Measurements from ENCODE around the gene MT1H. TPM values are rescaled to one million over a fixed set of nuclear protein-coding genes. Genes with fewer than 3 reads are reported as not detected.
"Not testable (repeated sequence)": the region's sequence is repeated elsewhere in the genome, so short reads cannot be mapped to it uniquely, and the experiment has no call there.

The MT1H gene
- total RNA-seq, 2 experiments from 2014 or later = 0.62 TPM

GRCh38 chr16:56672761-56673536, 3.3 kb downstream of the MT1H start:
- CTCF ChIA-PET = interaction anchor here (1.1 to 1.2 kb wide), 2 partner anchors 11 to 30 kb away, joined by 3 read pairs; no protein-coding TSS in a partner anchor
- POLR2A ChIA-PET = no interaction called here
- H3K27me3 Mint-ChIP-seq = peaks cover 69% of the 10 kb centered on the region
- peaks cover 2% of the 10 kb centered on the region for H3K36me3 Mint-ChIP-seq (ENCODE audit: low read depth)
- no peak overlapping the region for H3K27ac Mint-ChIP-seq
- DNase-seq = no peak
- no peak overlapping the region for H3K4me3 Mint-ChIP-seq
- no peaks in the 10 kb centered on the region for H3K9me3 Mint-ChIP-seq
- peaks cover 42% of the 10 kb centered on the region for H3K4me1 Mint-ChIP-seq

- Mint-ChIP-seq H3K4me1 (peaks cover 34% of the 10 kb centered on the region), H3K27me3 (peaks cover 60% of the 10 kb centered on the region), H3K36me3 (ENCODE audit: low read depth) (no peaks in the 10 kb centered on the region), H3K9me3 (no peaks in the 10 kb centered on the region), H3K4me3 (no peak overlapping the region), H3K27ac (no peak overlapping the region)
- peak; percentile 43 for DNase-seq
- CTCF ChIA-PET = interaction anchor here (0.7 to 1.2 kb wide), 3 partner anchors 12 to 183 kb away, joined by 3 read pairs; no protein-coding TSS in a partner anchor
- POLR2A ChIA-PET = no interaction called here
Measured at GRCh38 chr16:56673921-56674320, 4.3 kb downstream of the MT1H start.

- Mint-ChIP-seq H3K27me3 (peaks cover 54% of the 10 kb centered on the region), H3K4me1 (peaks cover 29% of the 10 kb centered on the region)
- POLR2A ChIA-PET; H3K4me3 Mint-ChIP-seq; DNase-seq; H3K27ac Mint-ChIP-seq; H3K36me3 Mint-ChIP-seq (ENCODE audit: low read depth); H3K9me3 Mint-ChIP-seq: not testable (repeated sequence)
- CTCF ChIA-PET = interaction anchor here (0.7 kb wide), 1 partner anchor 182 kb away, joined by 3 read pairs; no protein-coding TSS in a partner anchor
Measured at GRCh38 chr16:56674570-56674969, 5.0 kb downstream of the MT1H start.

GRCh38 chr16:56675685-56676210, 6.1 kb downstream of the MT1H start:
- Mint-ChIP-seq H3K4me3 (peak overlapping the region; percentile 56), H3K27me3 (peaks cover 43% of the 10 kb centered on the region), H3K4me1 (peaks cover 25% of the 10 kb centered on the region), H3K9me3 (no peaks in the 10 kb centered on the region), H3K27ac (peak overlapping the region; percentile 70), H3K36me3 (ENCODE audit: low read depth) (no peaks in the 10 kb centered on the region)
- CTCF ChIA-PET = interaction anchor here (0.6 to 2.6 kb wide), 8 partner anchors 9 to 249 kb away, joined by 3 to 13 read pairs (median 4); no protein-coding TSS in a partner anchor
- peak; percentile 60 for DNase-seq
- POLR2A ChIA-PET = interaction anchor here (1.1 kb wide), 1 partner anchor 50 kb away, joined by 5 read pairs; the partner anchor contains the start of gene MT1E

GRCh38 chr16:56677474-56677873, 7.9 kb downstream of the MT1H start:
- H3K4me1 Mint-ChIP-seq = peaks cover 32% of the 10 kb centered on the region
- H3K27ac Mint-ChIP-seq = no peak overlapping the region
- no peaks in the 10 kb centered on the region for H3K9me3 Mint-ChIP-seq
- H3K27me3 Mint-ChIP-seq = peaks cover 29% of the 10 kb centered on the region
- no peaks in the 10 kb centered on the region for H3K36me3 Mint-ChIP-seq (ENCODE audit: low read depth)
- ChIA-PET POLR2A (no interaction called here), CTCF (interaction anchor here (0.7 to 2.6 kb wide), 6 partner anchors 9 to 266 kb away, joined by 3 to 13 read pairs (median 3); partner anchors contain the start of gene MT2A)
- DNase-seq = no peak
- no peak overlapping the region for H3K4me3 Mint-ChIP-seq

- no peaks in the 10 kb centered on the region for H3K36me3 Mint-ChIP-seq (ENCODE audit: low read depth)
- H3K4me3 Mint-ChIP-seq = no peak overlapping the region
Measured at GRCh38 chr16:56679078-56679730, 9.6 kb downstream of the MT1H start.

GRCh38 chr16:56679818-56680217, 10.2 kb downstream of the MT1H start:
- no peak overlapping the region for H3K27ac Mint-ChIP-seq
- ChIA-PET CTCF (interaction anchor here (0.9 to 1.6 kb wide), 3 partner anchors 18 to 82 kb away, joined by 3 to 4 read pairs (median 4); no protein-coding TSS in a partner anchor), POLR2A (interaction anchor here (0.8 kb wide), 1 partner anchor 11 kb away, joined by 3 read pairs; no protein-coding TSS in a partner anchor)
- no peaks in the 10 kb centered on the region for H3K36me3 Mint-ChIP-seq (ENCODE audit: low read depth)
- no peak for DNase-seq
- peaks cover 11% of the 10 kb centered on the region for H3K27me3 Mint-ChIP-seq
- no peaks in the 10 kb centered on the region for H3K9me3 Mint-ChIP-seq
- H3K4me3 Mint-ChIP-seq = no peak overlapping the region
- peaks cover 41% of the 10 kb centered on the region for H3K4me1 Mint-ChIP-seq

More at GRCh38 chr16:56679078-56679730, 9.6 kb downstream of the MT1H start:
- no peak for DNase-seq
- no peak overlapping the region for H3K27ac Mint-ChIP-seq
- H3K4me1 Mint-ChIP-seq = peaks cover 42% of the 10 kb centered on the region
- CTCF ChIA-PET = interaction anchor here (1.2 to 1.6 kb wide), 3 partner anchors 12 to 22 kb away, joined by 4 read pairs; no protein-coding TSS in a partner anchor
- POLR2A ChIA-PET = no interaction called here
- H3K27me3 Mint-ChIP-seq = peaks cover 15% of the 10 kb centered on the region
- H3K9me3 Mint-ChIP-seq = no peaks in the 10 kb centered on the region

- H3K9me3 Mint-ChIP-seq = peaks cover 3% of the 10 kb centered on the region
- H3K27me3 Mint-ChIP-seq = no peaks in the 10 kb centered on the region
- ChIA-PET CTCF (interaction anchor here (0.6 to 1.5 kb wide), 6 partner anchors 10 to 27 kb away, joined by 3 to 5 read pairs (median 4); partner anchors contain the start of gene MT1H), POLR2A (interaction anchor here (0.6 kb wide), 1 partner anchor 27 kb away, joined by 3 read pairs; no protein-coding TSS in a partner anchor)
- H3K4me3 Mint-ChIP-seq = peak within 1 kb of the TSS; percentile 95
- H3K27ac Mint-ChIP-seq = peak within 1 kb of the TSS; percentile 96
- peaks cover 5% of the 10 kb centered on the region for H3K36me3 Mint-ChIP-seq (ENCODE audit: low read depth)
- DNase-seq = peak; percentile 92
- peaks cover 26% of the 10 kb centered on the region for H3K4me1 Mint-ChIP-seq
Measured at GRCh38 chr16:56681939-56682702, 12.5 kb downstream of the MT1H start, which contains the start of gene MT1X. TSS of gene MT1X (plus strand) at chr16:56682470. CDS start at chr16:56682541, 71 bp downstream.

- ChIA-PET CTCF (interaction anchor here (0.9 to 1.5 kb wide), 5 partner anchors 11 to 27 kb away, joined by 3 to 5 read pairs (median 4); partner anchors contain the start of gene MT1H), POLR2A (interaction anchor here (0.6 kb wide), 1 partner anchor 26 kb away, joined by 3 read pairs; no protein-coding TSS in a partner anchor)
- H3K27ac Mint-ChIP-seq = peak overlapping the region; percentile 96
- peaks cover 4% of the 10 kb centered on the region for H3K9me3 Mint-ChIP-seq
- H3K27me3 Mint-ChIP-seq = no peaks in the 10 kb centered on the region
- peaks cover 5% of the 10 kb centered on the region for H3K36me3 Mint-ChIP-seq (ENCODE audit: low read depth)
- H3K4me1 Mint-ChIP-seq = peaks cover 26% of the 10 kb centered on the region
- peak overlapping the region; percentile 95 for H3K4me3 Mint-ChIP-seq
- DNase-seq = peak; percentile 17
Measured at GRCh38 chr16:56682703-56683397, 13.2 kb downstream of the MT1H start.

- H3K4me1 Mint-ChIP-seq = peaks cover 26% of the 10 kb centered on the region
- DNase-seq = no peak
- H3K9me3 Mint-ChIP-seq = peaks cover 6% of the 10 kb centered on the region
- POLR2A ChIA-PET = no interaction called here
- no peak overlapping the region for H3K27ac Mint-ChIP-seq
- CTCF ChIA-PET = interaction anchor here (0.7 to 3.5 kb wide), 7 partner anchors 12 to 444 kb away, joined by 3 to 21 read pairs (median 4); no protein-coding TSS in a partner anchor
- peaks cover 1% of the 10 kb centered on the region for H3K27me3 Mint-ChIP-seq
- peaks cover 5% of the 10 kb centered on the region for H3K36me3 Mint-ChIP-seq (ENCODE audit: low read depth)
- peak overlapping the region; percentile 95 for H3K4me3 Mint-ChIP-seq
Measured at GRCh38 chr16:56683424-56684172, 14.0 kb downstream of the MT1H start.

Measured in activated CD4-positive, alpha-beta T cell treated with anti-CD3 and anti-CD28 coated beads, Interleukin-2, amount 10 ng/mL, durations not matched to agents 7 days and 5 days (primary cell).